ENCODE data around the gene ALG12. TPM values are rescaled to one million over a fixed set of nuclear protein-coding genes. Genes with fewer than 3 reads are reported as not detected.
A peak's percentile ranks its signal among the peaks of the same experiment; 100 is the strongest.

ALG12 gene
- total RNA-seq, 2 donors from 2014 or later: 17.4 to 30.1 TPM

DNA sequence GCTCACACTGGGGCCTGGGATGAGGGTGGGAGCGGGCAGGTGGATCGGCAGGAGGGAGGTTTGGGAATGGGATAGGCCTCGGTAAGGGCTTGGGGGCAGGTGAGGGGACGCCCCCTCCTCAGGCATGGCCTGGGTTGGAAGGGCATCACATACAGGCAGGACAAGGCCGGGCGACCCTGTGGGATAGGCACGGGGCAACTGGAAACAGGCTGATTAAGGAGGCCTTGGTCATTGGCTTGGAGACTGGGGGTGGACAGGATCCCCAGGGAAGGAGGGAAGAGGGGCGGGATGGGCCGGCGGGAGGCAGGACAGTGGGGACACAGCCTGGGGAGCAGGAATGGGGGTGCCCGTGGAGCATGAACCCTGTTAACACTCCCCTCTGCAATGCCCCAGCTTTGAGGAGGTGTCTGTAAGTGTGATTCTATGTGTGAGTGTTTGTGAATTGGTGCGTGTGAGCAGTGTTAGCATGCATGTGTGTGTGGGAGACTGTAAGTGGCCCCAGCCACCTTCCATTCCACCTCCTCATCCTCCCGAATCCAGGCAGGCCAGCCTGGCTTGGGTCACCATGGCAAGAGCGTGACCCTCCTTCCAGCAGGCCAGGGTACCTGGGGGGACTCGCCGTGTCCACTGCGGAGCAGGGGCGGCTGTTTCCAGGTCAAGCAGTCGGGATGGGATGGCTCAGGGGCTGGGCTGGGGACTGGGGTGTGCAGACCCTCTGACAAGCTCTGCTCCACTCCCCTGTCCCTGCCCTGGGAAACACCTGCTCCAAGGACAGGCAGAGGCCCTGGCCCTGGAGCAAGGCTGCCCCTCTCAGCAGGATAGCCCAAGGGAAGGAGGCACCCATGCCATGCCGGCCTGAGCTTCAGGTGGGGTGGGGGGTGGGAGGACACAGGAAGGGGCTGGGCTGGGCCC lies 38.9 kb upstream of the ALG12 start:
- ATAC-seq (ENCODE audit: insufficient number of reproducible peaks, low FRiP score, low read depth) (no peak), DNase-seq (ENCODE audit: low spot score) (no peak)
- Histone ChIP-seq H3K27ac (no peak overlapping the region), H3K36me3 (no peaks in the 10 kb centered on the region), H3K27me3 (replicated peaks; ENCODE audit: insufficient read depth) (no peaks in the 10 kb centered on the region), H3K4me3 (no peak overlapping the region), H3K9me3 (no peaks in the 10 kb centered on the region), H3K4me1 (ENCODE audit: control insufficient read depth in 1 of 2, low read depth in 2 of 2) (peaks cover 12 to 32% of the 10 kb centered on the region in 2 donors)
- TF ChIP-seq, protein P1, sequence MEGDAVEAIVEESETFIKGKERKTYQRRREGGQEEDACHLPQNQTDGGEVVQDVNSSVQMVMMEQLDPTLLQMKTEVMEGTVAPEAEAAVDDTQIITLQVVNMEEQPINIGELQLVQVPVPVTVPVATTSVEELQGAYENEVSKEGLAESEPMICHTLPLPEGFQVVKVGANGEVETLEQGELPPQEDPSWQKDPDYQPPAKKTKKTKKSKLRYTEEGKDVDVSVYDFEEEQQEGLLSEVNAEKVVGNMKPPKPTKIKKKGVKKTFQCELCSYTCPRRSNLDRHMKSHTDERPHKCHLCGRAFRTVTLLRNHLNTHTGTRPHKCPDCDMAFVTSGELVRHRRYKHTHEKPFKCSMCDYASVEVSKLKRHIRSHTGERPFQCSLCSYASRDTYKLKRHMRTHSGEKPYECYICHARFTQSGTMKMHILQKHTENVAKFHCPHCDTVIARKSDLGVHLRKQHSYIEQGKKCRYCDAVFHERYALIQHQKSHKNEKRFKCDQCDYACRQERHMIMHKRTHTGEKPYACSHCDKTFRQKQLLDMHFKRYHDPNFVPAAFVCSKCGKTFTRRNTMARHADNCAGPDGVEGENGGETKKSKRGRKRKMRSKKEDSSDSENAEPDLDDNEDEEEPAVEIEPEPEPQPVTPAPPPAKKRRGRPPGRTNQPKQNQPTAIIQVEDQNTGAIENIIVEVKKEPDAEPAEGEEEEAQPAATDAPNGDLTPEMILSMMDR (IDR thresholded peaks at IDR 0.05): no peak

DNA sequence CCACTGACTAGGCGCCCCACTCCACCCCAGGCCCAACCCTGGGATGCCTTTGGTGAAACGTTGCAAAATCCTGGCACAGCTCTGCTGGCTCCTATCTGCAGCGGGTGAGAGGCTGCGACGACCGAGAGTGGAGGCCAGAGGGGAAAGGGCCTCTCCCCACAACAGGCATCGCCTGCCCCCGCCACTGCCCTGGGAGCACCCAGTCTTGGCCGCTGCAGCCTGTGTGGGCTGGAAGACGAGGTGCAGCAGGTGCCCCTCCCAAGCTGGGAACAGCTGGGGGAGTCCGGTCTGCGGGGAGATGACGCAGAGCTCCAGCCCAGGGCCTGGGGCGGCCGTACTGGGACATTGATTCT lies 38.2 kb upstream of the ALG12 start:
- TF ChIP-seq, protein P1 (IDR thresholded peaks at IDR 0.05): no peak
- ATAC-seq (ENCODE audit: insufficient number of reproducible peaks, low FRiP score, low read depth): no peak
- Histone ChIP-seq H3K9me3 (no peaks in the 10 kb centered on the region), H3K27me3 (replicated peaks; ENCODE audit: insufficient read depth) (no peaks in the 10 kb centered on the region), H3K4me1 (ENCODE audit: control insufficient read depth in 1 of 2, low read depth in 2 of 2) (peaks cover 12 to 38% of the 10 kb centered on the region in 2 donors), H3K4me3 (no peak overlapping the region), H3K36me3 (no peaks in the 10 kb centered on the region), H3K27ac (no peak overlapping the region)
- no peak for DNase-seq (ENCODE audit: low spot score)

DNA sequence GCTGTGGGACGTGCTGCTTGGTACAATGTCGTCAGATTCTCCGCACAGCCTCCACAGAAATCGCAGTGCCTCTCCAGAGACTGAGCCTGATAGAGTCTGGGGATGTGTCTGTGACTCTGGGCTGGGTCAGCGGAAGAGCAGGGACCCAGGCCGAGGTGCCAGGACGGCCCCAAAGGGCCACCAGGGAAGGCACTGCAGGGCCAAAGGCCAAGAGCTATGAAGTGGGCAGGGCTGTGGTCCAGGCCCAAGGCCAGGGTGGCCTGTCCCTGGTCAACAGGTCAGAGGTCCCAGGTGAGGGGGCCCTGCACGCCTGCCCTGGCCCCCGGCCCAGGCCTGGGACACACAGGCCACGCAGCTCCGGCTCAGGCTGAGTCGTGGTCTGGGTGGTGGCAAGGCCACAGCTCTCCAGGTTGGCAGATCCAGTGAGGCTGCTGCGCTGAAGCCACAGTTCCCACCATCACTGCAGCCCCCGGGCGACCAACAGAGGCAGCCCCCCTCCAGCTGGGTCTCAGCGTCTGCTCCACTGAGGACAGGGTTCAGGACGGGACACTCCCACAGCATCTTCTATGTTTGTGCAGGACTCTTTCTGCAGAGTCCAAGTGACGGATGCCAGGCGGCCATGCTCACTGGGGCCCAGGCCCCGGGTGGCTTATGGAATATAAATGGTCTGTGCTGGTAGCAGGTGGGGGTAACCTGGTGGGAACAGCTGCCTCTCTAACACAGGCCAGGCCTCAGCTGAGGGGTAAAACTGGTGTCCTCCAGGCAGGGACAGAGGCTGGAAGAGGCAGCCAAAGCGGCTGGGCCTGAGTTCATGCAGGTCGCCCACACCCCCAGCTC lies 37.6 kb upstream of the ALG12 start:
- Histone ChIP-seq H3K4me3 (no peak overlapping the region), H3K36me3 (no peaks in the 10 kb centered on the region), H3K27me3 (replicated peaks; ENCODE audit: insufficient read depth) (no peaks in the 10 kb centered on the region), H3K4me1 (ENCODE audit: control insufficient read depth in 1 of 2, low read depth in 2 of 2) (peaks cover 12 to 38% of the 10 kb centered on the region in 2 donors), H3K9me3 (no peaks in the 10 kb centered on the region), H3K27ac (no peak overlapping the region)
- DNase-seq (ENCODE audit: low spot score) (no peak), ATAC-seq (ENCODE audit: insufficient number of reproducible peaks, low FRiP score, low read depth) (no peak)
- TF ChIP-seq, protein P1 (IDR thresholded peaks at IDR 0.05): no peak

DNA sequence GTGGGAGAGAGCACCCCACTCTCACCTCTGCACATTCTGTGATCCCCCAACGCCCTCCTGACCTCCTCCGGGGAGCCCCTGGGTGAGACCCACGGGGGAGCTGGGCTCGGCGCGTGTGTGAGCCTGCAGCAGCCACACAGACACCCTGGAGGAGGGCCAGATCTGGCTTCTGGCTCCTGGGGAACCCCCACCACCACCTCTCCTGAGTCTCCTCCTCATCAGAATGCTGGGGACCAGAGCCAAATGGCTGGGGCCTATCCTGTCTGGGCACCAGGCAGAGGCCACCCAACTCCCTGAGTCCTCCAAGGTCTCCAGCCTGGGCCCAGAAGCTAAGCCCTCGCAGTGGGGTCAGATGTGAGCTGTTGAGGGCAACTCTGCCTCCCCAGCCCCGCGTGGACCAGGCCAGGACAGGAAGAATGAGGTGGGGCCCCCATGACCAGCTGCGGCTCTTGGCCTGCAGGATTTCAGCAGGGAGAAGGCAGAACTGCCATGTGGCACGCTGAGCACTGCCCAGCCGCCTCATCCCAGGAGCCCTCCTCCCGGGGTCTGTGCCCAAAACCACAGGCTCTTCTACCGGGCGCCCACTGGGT lies 36.8 kb upstream of the ALG12 start:
- Histone ChIP-seq H3K4me1 (ENCODE audit: control insufficient read depth in 1 of 2, low read depth in 2 of 2) (peaks cover 12 to 38% of the 10 kb centered on the region in 2 donors), H3K27ac (peak overlapping the region in 1 of 2 donors; percentile 35), H3K36me3 (no peaks in the 10 kb centered on the region), H3K4me3 (no peak overlapping the region), H3K9me3 (no peaks in the 10 kb centered on the region), H3K27me3 (replicated peaks; ENCODE audit: insufficient read depth) (no peaks in the 10 kb centered on the region)
- TF ChIP-seq, protein P1 (IDR thresholded peaks at IDR 0.05): no peak
- no peak for ATAC-seq (ENCODE audit: insufficient number of reproducible peaks, low FRiP score, low read depth)
- no peak for DNase-seq (ENCODE audit: low spot score)

DNA sequence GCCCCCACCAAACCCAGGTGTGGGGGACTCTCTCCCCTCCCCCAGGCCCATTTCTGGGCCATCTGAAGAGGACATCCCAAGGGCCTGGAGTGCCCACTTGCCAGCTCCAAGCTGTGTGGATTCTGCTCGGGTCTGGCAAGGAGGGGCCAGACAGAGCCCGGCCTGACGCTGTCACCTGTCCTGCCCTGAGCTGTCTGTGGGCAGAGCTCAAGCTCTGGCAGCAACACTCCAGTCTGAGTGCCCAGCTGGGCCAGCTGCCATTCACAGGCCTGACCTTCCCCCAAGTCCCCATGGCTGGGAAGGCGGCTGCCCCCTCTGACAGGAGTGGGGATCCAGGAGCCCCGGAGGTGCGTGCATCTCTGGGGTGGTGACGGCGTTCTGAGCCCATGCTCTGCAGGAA lies 36.1 kb upstream of the ALG12 start:
- Histone ChIP-seq H3K4me1 (ENCODE audit: control insufficient read depth in 1 of 2, low read depth in 2 of 2) (peaks cover 12 to 32% of the 10 kb centered on the region in 2 donors), H3K4me3 (no peak overlapping the region), H3K27me3 (replicated peaks; ENCODE audit: insufficient read depth) (no peaks in the 10 kb centered on the region), H3K27ac (peak overlapping the region in 1 of 2 donors; percentile 35), H3K9me3 (no peaks in the 10 kb centered on the region), H3K36me3 (no peaks in the 10 kb centered on the region)
- DNase-seq (ENCODE audit: low spot score): no peak
- TF ChIP-seq, protein P1 (IDR thresholded peaks at IDR 0.05): no peak
- no peak for ATAC-seq (ENCODE audit: insufficient number of reproducible peaks, low FRiP score, low read depth)
